NCI-H1436 treated with DMSO at 0.1 percent for 48 hours (cell line): ENCODE data around the gene HOXD13.

Experiments used
- DNase-seq: peaks from one replicate; lab custom pipeline; 2025; lab: John Stamatoyannopoulos, UW

HOXD13 gene

DNA sequence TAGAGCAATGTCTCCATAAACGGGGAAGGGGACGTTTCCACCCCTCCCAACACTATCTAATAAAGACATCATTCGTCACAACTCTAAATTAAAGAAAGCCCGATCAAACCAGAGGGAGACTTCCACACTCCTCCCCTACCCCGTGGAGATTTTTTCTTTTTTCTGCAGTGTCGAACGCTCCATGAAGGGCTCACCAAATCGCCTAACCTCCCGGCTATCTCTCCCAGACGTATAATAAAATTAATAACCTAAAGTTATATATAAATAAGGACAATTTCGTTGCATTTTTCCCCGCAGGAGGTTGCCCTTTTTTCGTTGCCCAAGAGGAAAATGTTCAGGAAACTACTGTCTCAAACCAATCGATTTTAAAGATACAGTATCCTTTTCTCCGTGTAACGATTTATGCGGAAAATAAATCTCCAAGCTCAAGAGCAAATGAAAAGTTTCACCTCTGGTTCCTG is 11.1 kb upstream of the HOXD13 start:
- no peak for DNase-seq

DNA sequence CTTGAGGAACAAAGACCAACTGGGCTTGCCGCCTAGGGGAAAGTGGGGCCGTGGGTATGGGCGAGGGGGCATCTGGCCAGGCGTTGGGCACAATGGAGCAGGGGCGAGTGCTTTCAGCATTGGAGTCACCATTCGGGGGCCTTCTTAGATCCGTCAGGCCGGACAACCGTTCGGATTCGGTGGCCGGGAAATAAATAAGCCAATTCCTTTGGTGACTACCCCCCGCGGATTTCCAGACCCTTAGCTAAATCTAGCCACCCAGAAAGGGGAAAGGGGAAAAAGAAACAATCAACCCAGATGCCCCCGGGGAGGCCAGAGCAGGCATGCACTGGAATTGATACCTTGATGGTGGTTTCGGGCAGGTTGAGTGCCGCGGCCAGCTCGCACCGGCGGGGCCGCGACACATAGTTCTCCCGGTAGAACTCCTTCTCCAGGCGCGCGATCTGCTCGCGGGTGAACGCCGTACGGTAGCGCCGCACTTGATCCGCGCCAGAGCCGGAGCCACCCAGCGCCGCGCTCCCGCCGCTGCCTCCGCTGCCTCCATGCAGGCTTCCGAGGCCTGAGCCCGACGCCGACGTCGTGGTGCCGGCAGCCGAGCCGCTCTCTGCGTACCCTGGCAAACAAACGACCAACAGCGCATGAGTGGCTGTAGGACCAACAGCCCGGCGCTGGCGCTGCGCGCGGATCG is 10.5 kb upstream of the HOXD13 start:
- no peak for DNase-seq

DNA sequence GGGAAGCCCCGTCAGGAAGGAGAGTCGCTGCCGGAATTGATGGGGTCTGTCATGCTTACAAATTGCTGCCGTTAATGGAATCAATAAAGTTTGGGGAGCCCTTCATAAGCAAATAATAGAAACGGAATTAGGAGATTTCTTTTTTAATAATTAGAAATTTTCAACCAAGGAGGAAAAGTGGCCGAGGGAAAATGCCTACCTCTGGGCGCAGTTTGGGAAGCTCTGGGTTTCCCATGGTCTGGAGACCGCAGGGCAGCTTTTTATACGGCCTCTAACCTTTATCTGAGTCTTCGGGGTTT is 10.0 kb upstream of the HOXD13 start:
- no peak for DNase-seq

DNA sequence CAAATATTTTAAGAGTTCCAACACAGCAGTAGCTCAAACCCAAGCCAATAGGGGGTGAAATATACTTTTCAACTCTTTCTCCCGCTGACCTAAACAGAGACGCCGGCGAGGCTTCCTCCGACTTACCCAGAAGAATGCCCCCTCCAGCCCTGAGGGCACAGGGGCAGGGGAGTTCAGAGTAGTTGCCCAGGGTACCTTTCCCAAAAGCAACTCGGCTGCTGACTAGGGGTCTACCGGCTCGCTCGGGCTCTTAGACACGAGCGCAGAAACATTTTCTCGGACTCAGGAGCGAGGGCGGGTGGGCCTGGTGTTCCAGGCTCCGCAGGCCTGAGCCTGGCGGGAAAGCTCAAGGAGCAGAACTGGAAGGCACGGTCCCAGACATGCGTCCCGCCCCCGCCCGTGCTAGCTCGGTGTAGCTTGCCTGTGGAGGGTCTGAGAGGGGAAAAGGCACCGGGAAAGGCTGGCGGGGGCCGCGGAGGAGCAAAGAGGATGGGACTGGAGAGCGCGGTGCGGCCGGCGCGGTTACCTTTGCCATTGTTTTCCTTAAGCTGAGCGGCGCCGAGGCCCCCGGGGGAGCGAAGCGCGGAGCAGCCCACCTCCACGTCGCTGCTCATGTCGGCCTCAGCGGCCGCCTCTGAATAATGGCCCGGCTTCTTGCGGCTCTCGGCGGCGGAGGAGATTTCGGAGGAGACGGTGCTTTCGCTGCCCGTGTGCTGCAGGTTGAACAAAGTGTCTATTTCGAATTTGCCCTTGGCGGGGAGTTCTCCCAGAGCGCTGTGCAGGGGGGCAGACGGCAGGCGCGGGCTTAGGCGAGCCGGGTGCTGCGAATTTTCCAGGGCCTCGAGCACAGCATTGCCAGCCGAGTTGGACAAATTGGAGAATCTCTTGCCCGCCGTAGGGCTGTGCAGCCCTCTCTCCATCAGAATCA is 9.4 kb upstream of the HOXD13 start:
- DNase-seq, result no peak

DNA sequence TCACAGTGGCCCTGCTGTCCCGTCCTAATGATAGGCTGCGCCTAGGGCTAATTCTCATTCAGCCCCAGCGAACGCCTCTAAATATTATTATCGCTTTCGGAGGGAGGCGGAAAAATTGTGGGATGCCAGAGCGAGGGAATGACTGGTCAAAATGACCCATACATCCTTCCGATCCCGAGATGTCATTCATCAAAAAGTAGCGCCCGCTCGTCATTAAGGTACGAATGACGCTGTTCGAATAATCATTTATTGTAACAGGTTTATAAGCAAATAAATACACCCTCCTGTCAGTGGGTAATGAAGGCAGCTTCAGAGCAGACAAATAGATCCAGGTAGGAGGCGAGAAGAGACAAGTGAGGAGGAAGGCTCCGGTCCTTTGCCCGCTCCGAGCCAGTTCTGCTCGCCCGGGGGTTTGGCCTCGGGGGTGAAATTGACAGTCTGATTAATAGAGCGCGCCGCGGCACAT is 8.7 kb upstream of the HOXD13 start, which contains the start of gene EVX2:
Gene EVX2 (minus strand): TSS at position 167 of the 466 bp plus-strand sequence. CDS start 186 bp downstream, outside the sequence.
- DNase-seq, result no peak

DNA sequence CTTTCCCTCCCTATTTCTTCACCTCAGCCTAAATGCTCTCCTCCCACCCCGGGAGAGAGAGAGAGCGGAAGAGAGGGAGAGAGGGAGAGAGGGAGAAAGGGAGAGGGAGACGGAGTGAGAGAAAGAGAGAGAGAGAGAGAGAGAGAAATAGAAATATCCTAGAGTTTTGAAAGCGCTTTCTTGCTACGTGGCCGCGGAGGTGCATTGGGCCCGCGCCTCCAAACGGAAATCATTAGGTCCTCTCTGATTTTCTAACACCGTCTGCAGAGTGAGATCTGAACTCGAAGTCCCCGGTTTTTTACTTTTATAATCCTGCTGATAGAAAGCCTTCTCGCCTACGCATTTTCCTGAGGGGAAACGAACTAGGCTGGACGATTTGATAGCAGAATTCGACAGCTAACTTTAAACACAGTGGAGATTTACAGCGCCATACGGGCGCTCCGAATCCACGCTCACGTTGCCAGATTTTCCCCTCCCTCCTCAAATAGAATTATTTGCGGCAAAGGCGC is 7.9 kb upstream of the HOXD13 start:
- no peak for DNase-seq

DNA sequence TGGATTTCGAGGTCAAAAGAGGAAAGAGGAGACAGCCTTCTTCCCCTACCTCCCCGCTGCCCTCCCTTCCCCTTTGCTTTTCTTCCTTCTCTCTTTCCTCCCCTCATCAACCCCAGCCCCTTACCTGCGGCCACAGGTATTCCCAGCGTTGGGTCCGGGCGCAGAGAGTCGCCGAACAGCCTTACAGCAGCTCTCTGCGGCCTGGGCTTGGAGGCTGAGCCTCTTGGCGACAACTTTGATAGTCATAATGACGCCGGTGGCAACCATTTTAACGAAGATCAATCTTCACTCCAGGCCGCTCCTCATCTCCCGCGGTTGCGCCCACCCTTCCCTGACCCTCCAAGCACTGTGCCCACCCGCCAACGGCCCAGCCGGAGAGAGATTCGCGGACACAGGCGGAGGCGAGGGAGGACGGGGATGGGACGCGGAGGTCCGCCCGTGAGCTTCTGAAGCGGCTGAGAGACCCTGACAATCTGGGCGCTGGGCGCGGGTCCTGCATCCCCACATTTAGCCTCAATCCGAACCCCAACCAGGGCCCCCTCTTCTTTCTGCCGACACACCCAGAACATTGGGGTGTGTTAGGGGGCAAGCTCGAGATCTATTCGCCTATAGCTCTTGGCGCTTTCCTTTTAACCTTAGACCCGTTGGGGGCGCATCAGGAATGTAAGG is 7.3 kb upstream of the HOXD13 start:
- DNase-seq, result no peak

DNA sequence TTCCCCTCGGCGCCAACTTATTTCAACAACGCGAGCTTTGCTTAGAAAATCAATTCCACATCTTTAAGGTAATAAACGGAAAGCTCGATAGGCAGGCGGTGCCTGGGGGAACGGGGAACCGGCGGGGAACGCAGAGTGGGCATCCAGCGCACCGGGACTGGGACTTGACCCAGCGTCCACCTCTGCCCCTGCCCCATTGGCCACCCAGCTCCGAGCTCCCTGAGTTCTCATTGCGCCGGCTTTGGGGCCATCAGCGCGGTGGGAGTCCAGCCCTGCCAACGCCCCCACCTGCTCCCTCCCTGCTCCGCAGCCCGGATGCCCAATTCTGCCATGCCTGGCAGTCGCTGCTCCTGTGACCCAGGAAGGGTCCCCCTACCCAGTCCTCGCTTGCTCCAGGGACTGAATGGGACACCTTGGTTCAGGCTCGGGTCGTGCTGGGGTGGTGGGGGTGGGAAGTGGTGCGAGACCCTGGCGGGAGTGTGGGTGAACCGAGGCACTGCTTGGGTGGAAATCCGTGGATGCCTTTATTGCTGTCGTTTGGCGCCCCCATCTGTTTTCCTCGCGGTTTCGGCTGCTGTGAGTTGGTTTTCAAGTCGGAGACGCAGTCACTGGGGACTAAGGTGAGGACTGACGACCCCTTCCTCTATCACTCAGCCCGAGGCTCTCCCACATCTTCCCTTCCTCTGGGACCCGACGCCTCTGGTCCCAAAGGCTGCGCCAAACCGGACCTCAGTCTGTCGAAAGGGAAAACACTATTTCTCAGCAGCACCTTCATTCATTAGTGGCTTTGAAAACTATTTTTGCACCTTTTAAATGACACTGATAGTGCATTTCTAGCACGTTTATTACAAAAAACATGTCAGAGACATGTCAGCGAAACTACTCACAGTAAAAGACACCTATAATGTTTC is 6.4 kb upstream of the HOXD13 start:
- DNase-seq, result no peak

DNA sequence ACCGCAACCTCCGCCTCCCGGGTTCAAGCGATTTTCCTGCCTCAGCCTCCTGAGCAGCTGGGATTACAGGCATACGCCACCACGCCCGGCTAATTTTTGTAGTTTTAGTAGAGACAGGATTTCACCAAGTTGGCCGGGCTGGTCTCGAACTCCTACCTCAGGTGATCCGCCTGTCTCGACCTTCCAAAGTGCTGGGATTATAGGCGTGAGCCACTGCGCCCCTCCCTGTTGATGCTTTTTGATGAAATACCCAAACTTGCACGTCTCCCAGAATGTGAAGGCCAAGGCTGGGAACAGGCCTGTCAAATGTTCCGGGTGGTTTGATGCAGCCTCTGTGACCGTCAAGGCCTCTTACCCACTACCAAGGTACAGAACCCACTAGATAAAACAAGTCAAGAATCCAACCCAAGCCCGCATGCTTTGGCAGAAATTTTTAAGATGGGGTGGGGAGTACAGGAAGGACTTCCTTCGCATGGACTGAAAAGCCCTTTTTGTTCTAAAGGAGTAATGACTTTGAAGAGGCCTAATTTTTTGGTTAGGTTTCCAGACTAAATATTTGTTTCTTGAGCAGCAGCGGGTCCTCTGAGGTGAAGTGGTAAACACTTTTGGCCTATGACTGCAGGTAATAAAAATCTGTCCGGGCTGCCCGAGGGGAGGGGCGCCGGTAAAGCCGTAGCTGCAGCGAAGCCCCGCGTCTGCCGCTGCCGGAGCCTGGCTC is 5.0 kb upstream of the HOXD13 start:
- DNase-seq, result no peak

DNA sequence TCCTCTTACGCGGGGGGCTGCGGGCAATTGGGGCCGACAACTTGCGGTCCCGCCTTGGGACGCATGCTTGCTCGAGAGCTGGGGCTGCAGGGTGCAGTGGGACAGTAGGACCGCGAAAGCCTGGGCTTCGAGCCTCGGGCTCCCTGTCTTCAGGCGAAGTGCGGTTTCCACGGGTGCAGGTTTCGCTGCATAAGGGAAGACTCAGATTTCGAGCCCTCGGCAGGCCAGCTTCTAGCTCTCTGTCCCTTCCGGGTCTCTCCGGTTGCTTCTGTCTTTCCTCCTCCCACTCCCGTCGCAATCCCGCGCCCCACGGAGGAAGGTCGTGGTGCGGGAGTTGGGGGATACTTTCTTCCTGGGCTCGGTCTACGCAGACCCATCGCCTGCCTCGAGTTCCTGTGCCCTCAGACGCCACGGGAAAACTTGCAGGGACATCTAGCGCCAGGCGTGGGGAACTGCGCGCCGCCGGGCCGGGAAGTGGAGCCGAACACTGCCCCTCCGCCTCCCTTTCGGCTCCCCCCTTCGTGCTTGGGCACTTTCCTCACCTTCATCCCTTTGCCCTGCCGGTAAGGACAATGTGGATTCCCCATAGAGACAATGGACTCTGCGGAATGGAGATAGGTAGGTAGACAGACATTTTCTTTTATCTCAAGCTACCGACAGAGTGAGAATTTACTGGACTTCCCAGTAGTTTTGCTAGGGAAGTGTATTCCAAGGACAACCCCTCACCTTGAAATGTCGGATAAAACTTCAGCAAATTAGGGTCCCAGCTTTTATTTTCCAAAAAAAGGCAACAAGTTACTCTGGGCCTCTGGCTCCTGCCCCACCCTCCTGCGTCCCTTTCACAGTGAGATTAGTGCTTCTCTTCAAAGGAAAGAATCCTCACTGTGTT is 4.2 kb upstream of the HOXD13 start:
- DNase-seq, result no peak

DNA sequence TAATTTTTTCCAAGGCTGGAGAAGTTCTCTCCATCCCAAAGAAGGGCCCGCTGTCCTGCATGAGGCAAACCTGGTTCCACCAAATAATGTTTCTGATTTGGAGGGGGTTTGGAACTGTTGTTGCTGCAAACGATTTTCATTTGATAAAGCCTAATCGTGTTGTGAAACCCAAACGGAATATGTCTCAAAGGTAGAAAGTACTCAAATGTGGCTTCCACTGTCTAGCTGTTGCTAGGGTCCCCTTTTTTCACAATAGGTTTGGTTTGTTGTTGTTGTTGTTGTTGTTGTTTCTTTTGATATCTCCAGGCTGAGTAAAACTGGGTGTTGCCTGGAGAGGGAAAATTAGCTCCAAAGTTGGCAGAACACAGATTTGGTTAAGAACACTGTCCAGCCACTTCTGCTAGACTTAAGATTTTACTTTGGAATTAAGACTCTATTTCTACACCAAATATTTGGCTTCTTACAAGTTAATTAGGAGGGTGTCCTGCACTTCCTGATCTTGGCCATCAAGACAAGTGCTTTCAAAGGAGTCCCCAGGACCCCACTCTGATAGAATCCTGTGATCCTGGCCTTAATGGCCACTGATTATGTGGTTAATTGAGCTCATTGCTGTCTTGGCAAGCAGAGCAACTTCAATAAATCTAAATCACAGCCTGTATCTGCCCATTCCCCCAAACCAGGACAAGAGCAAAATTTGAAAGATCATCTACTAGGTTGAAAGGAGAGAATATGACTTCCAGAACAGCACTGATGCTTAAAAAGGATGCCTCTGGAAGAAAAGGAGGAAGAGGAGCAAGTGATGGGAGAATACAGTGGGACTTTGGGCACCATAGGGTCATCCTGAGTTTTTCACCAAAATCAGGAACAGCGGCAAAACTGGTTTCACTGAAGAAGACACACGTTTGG is 3.3 kb upstream of the HOXD13 start:
- DNase-seq, result no peak

DNA sequence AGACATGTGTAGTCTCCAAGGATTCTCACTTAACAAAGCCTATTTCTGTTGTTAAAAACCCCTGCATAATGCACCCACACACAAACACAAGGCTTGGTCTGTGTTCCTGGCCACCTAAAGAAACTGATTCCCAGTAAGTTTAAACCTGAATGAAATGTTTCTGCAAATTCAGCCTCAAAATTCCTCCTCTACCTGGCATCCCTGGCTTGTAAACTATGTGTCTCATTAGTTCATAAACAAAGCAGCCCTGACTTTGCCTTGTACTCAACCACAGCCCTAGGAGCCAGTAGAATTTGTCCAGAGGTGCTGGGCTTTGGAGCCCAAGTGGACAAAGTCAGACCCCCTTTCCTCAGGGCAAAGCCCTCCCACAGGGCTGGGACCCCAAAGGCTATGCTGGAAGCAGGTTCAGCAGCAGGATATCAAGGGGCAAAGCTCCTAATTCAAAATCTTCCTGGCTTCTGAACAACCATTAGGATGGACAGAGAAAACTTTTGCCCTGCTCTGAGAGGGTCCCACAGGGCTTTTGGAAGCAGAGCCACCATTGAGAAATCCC is 2.6 kb upstream of the HOXD13 start:
- DNase-seq, result no peak

DNA sequence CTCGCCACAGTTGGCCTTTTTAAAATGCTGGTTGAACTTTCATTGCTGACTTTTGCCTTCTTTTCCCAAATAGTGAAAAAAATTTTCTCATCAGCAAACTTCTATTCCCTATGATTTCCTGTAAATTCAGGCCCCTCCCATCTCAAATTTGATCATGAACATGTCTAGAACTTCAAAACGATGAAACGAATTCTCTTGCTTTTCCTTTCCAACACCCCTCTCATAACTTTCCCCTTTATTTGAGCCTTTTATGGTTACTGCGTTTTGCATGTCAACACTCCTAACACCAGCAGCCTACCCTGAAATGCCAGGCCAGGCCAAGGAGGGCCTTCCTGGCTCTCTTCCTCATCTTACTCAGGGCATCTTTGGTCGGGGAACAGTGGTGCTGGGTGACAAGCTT is 1.7 kb upstream of the HOXD13 start:
- no peak for DNase-seq

DNA sequence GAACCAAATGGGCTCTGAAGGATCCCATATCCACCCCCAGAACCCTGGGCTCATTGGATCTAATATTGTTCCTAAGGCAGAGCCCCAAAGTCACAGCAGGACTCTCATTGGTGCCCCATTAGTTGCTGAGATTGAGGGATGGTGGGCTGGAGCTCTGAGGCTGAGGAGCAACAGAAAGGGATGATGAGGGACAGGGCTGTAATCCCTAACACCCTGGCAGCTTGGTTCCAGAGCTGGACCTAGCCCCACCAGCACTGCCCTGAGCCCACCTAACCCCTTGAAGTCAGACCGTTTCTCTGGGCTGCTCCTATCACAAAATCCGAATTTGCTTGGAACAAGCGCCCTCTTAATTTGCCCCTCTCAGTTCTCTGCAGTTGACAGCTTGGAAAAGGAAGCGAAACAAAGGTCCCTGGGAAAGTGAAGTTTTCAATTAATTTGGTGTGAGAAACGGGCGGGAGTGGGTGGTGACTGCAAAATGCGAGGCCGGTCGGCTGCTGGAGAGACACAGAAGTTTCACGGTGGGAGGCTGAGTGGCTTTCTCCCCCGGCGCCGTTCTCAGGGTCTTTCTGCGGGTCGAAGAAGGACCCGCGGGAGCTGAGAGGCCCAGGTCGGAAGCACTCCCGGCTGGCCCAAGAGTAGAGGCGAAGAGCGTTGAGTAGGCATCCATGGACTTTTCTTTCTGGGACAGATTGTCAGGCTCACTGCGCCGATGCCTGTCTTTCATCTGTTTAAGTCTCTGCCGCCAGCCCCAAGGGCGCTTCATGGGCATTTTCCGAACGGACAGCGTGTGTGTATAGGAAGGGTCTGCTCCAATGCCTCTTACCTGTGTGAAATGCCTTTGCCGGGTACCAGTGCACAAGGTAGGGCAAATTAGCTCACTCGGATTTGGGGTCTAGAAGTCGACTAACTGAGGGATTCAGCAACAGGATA is 927 bp upstream of the HOXD13 start:
- DNase-seq, result no peak

DNA sequence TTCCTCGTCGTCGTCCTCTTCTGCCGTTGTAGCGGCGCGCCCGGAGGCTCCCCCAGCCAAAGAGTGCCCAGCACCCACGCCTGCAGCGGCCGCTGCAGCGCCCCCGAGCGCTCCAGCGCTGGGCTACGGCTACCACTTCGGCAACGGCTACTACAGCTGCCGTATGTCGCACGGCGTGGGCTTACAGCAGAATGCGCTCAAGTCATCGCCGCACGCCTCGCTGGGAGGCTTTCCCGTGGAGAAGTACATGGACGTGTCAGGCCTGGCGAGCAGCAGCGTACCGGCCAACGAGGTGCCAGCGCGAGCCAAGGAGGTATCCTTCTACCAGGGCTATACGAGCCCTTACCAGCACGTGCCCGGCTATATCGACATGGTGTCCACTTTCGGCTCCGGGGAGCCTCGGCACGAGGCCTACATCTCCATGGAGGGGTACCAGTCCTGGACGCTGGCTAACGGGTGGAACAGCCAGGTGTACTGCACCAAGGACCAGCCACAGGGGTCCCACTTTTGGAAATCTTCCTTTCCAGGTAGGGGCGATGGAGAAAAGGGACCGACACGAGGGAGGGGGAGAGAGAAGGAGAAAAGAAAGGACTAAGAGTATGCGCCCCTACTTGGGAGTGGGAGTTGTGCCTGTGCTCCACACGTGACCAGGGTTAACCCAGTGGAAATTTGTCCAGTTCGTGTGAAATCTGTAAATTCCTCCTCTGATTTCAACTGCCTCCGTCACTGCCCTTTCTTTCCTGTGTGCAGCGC is 800 bp downstream of the HOXD13 start:
- no peak for DNase-seq

DNA sequence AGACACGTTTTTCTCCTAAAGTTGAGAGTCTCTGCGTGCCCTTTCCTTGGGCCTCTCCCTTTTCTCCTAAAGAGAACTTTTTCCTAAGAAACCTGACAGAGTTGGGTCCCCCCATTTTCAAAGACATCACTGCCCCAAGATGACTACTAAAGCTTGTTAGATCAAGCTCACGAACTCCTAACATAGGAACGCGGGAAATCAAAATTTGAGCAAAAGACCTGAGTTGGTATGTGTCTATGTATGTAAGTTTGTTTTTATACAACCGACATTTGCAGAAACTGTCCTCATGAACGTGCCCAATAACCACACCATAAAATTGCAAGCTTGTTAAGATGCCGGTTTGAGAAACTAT is 1.4 kb downstream of the HOXD13 start:
- DNase-seq, result no peak

DNA sequence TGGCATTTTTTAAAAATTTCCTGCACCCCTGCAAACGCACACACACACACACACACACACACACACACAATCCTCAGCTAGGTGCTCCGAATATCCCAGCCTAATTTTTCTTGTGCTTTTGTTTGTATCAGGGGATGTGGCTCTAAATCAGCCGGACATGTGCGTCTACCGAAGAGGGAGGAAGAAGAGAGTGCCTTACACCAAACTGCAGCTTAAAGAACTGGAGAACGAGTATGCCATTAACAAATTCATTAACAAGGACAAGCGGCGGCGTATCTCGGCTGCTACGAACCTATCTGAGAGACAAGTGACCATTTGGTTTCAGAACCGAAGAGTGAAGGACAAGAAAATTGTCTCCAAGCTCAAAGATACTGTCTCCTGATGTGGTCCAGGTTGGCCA is 1.8 kb downstream of the HOXD13 start:
- no peak for DNase-seq
